Subcutaneous abdominal adipose tissue (tissue), 5 donors: ENCODE measurements around the gene CACNA1A.
A peak's percentile ranks its signal among the peaks of the same experiment; 100 is the strongest.

Source experiments
- H3K27ac ChIP-seq: one replicate; pipeline ENCODE4 v1.7.0; 2013; ENCODE audit warnings: low read depth, mild to moderate bottlenecking, inconsistent platforms, low read length, moderate library complexity
- H3K27me3 ChIP-seq, 5 donors: one replicate each; pipeline ENCODE4 v1.7.0; 2013; ENCODE audit warnings: low read length in 5 of 5, inconsistent platforms in 1 of 5; ENCODE audit not compliant: control insufficient read depth in 5 of 5, insufficient read depth in 4 of 5
- H3K36me3 ChIP-seq, 5 donors: one replicate each; pipeline ENCODE4 v1.7.0; 2013; ENCODE audit warnings: low read length in 5 of 5; ENCODE audit not compliant: control insufficient read depth in 5 of 5, insufficient read depth in 5 of 5
- H3K4me1 ChIP-seq, 5 donors: one replicate each; pipeline ENCODE4 v1.7.0; 2013; ENCODE audit warnings: low read length in 5 of 5, mild to moderate bottlenecking in 3 of 5, moderate library complexity in 1 of 5; ENCODE audit not compliant: control insufficient read depth in 5 of 5, insufficient read depth in 5 of 5
- H3K4me3 ChIP-seq, 5 donors: one replicate each; pipeline ENCODE4 v1.7.0; 2013; ENCODE audit warnings: low read length in 5 of 5, low read depth in 1 of 5
- H3K9ac ChIP-seq, 5 donors: one replicate each; pipeline ENCODE4 v1.7.0; 2013; ENCODE audit warnings: low read length in 5 of 5, mild to moderate bottlenecking in 4 of 5, moderate library complexity in 3 of 5
- H3K9me3 ChIP-seq, 5 donors: one replicate each; pipeline ENCODE4 v1.7.0; 2013; ENCODE audit warnings: low read length in 5 of 5; ENCODE audit not compliant: control insufficient read depth in 5 of 5
- donor health status: healthy.
- donor health status: healthy.
- donor health status: healthy.
- donor health status: healthy.
- donor health status: healthy.

CACNA1A gene

DNA sequence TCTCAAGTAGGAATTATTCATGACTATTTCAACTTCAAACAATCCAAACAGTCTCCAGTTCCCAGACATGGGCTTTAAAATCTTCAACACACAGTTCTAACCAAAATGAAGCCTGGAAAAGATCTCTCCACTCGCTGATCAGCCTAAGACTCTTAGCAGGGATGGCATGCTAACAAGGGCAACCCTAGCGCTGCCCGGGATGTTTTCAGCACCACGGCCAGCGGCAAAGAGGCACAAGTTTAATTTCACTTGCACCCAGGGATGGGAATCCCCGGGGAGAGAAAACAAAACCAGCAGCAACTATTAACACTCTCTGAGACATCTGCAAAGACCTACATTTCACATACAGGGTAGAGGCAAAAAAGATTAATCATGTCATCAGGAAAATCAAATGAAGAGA, 43.0 kb downstream of the CACNA1A start:
- H3K4me3 ChIP-seq = no peak overlapping the region
- H3K27ac ChIP-seq = no peak overlapping the region
- H3K9me3 ChIP-seq = peaks cover 0 to 3% (median 0%) of the 10 kb centered on the region in 5 donors
- H3K4me1 ChIP-seq = no peaks in the 10 kb centered on the region
- no peaks in the 10 kb centered on the region for H3K36me3 ChIP-seq
- peaks cover 9 to 15% (median 14%) of the 10 kb centered on the region in 5 donors for H3K27me3 ChIP-seq
- no peak overlapping the region for H3K9ac ChIP-seq

DNA sequence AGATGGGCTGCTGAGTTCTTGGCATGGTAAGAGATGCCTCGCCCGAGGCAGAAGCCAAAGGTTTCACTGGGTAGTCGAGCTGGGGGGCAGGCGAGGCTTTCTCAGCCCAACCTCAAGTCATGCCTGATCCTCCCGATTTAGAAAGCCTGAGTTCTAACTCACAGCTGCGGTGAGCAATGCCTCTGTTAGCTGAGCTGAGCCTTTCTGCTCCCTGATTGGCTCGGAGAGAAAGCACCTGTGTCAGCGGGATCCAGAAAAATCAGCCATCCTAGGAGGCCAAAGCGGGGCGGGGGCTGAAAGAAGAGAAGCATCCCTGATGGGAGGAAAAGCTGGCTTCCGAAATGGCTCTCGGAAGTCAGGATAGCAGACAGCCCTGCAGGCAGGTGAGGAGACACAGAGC, 44.7 kb downstream of the CACNA1A start:
- Histone ChIP-seq H3K4me1 (no peaks in the 10 kb centered on the region), H3K9ac (no peak overlapping the region), H3K27ac (no peak overlapping the region), H3K9me3 (peaks cover 0 to 3% (median 0%) of the 10 kb centered on the region in 5 donors), H3K4me3 (no peak overlapping the region), H3K36me3 (no peaks in the 10 kb centered on the region), H3K27me3 (peaks cover 9 to 15% (median 14%) of the 10 kb centered on the region in 5 donors)

GRCh38 chr19:13460045-13460444, 46.2 kb downstream of the CACNA1A start:
- Histone ChIP-seq H3K4me1 (no peaks in the 10 kb centered on the region), H3K9ac (no peak overlapping the region), H3K9me3 (peaks cover 0 to 3% (median 0%) of the 10 kb centered on the region in 5 donors), H3K27me3 (peaks cover 9 to 16% (median 15%) of the 10 kb centered on the region in 5 donors), H3K36me3 (no peaks in the 10 kb centered on the region), H3K27ac (no peak overlapping the region), H3K4me3 (no peak overlapping the region)

DNA sequence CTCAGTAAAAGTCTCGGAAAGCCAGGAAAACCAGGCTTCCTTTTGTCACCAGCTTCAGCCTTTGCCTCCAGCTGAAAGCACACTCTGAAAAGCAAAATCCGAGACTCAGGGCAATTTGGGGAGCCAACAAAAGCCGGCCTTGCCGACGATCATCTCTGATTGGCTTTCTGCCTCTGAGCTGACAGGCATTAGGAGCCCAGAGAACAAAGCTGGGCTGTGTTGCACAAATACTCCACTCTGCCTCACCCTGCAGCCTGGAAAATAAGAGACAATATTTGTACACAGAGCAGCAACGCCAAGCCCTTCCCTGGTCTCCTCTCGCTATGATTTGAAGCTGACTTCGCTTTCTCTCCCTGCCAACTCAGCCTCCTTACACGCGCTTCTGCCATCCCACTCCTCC, 46.9 kb downstream of the CACNA1A start:
- H3K4me1 ChIP-seq = no peaks in the 10 kb centered on the region
- H3K4me3 ChIP-seq = no peak overlapping the region
- no peak overlapping the region for H3K27ac ChIP-seq
- H3K36me3 ChIP-seq = no peaks in the 10 kb centered on the region
- H3K9ac ChIP-seq = no peak overlapping the region
- peaks cover 0 to 3% (median 0%) of the 10 kb centered on the region in 5 donors for H3K9me3 ChIP-seq
- peaks cover 9 to 16% (median 15%) of the 10 kb centered on the region in 5 donors for H3K27me3 ChIP-seq

DNA sequence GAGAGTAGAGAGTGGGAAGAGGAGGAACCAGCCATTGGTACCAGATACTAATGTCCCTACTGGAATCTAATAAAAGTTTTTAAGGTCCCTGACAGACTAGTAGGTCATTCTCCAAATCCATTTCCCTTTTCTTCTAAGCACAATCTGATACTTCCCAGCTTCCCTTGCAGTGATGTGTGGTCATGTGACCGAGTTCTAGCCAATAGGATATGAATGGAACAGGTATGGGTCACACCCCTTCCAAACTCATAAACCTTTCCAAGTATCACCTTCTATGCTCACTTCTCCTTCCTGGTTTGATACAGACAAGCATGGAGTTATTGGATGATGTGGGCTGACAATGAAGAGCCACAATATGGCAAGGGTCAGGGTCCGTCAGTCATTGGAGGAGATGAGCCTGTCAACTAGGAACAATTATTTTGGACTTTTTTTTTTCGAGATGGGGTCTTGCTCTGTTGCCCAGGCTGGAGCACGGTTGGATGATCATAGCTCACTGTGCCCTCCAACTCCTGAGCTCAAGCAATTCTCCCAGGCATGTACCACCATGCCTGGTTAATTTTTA, 54.8 kb downstream of the CACNA1A start:
- Histone ChIP-seq H3K27ac (no peak overlapping the region), H3K27me3 (peaks cover 0 to 4% (median 0%) of the 10 kb centered on the region in 5 donors), H3K4me1 (no peaks in the 10 kb centered on the region), H3K36me3 (no peaks in the 10 kb centered on the region), H3K9ac (no peak overlapping the region), H3K4me3 (peak overlapping the region in 1 of 5 donors; percentile 33), H3K9me3 (peaks cover 9 to 41% (median 35%) of the 10 kb centered on the region in 5 donors)

DNA sequence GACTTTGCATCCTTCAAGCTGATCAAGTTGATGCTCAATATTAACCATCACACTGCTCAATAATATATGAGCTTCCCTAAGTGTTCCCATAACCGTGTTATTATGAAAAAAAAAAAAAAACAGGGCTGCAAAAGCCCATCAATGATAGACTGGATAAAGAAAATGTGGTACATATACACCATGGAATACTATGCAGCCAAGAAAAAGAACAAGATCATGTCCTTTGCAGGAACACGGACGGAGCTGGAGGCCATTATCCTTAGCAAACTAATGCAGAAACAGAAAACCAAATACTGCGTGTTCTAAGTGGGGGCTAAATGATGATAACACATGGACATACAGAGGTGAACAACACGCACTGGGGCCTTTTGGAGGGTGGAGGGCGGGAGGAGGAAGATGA, 58.3 kb downstream of the CACNA1A start:
- Histone ChIP-seq H3K4me3 (no peak overlapping the region), H3K27me3 (peaks cover 0 to 2% (median 0%) of the 10 kb centered on the region in 5 donors), H3K27ac (no peak overlapping the region), H3K4me1 (no peaks in the 10 kb centered on the region), H3K9me3 (peaks cover 9 to 37% (median 34%) of the 10 kb centered on the region in 5 donors), H3K36me3 (no peaks in the 10 kb centered on the region), H3K9ac (no peak overlapping the region)

DNA sequence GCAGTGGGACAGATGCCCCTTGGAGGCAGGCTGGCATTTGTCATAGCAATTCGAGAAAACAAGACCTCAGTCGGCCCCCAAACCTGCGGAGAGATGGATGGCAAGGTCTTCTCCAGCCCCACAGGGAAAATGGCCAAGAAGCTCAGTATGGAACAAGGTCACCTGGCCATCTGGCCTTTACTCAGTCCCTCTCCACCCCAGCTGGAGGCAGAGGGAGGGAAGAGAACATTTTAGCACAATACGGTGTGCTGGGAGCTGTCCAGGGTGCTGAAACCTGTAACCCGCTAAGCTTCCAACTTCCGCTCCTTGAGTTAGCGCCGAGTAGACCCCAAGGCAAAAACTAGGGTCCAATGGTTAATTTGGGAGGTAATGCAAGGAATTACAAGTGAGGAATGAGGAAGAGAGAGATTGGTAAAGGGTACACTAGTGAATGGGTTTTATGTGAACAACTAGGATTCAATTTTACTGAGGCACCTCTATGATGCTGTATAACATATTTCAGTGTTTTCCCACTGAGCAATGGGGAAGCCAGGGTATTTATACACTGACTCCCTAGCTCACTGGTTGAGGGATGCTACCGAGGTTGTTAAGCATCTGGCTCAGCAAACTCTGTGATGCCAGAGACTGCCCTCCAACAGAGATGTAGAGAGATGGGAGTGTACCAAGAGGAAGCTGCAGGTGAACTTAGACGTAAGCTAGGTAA, 64.3 kb downstream of the CACNA1A start:
- no peaks in the 10 kb centered on the region for H3K36me3 ChIP-seq
- H3K4me1 ChIP-seq = no peaks in the 10 kb centered on the region
- H3K27me3 ChIP-seq = peaks cover 0 to 2% (median 0%) of the 10 kb centered on the region in 5 donors
- H3K27ac ChIP-seq = no peak overlapping the region
- H3K9me3 ChIP-seq = peaks cover 0 to 3% (median 0%) of the 10 kb centered on the region in 5 donors
- H3K4me3 ChIP-seq = no peak overlapping the region
- no peak overlapping the region for H3K9ac ChIP-seq

GRCh38 chr19:13437919-13438618, 68.2 kb downstream of the CACNA1A start:
- no peak overlapping the region for H3K4me3 ChIP-seq
- H3K27ac ChIP-seq = no peak overlapping the region
- H3K9ac ChIP-seq = no peak overlapping the region
- no peaks in the 10 kb centered on the region for H3K4me1 ChIP-seq
- no peaks in the 10 kb centered on the region for H3K36me3 ChIP-seq
- peaks cover 0 to 4% (median 0%) of the 10 kb centered on the region in 5 donors for H3K27me3 ChIP-seq
- H3K9me3 ChIP-seq = peaks cover 0 to 3% (median 0%) of the 10 kb centered on the region in 5 donors

- peaks cover 0 to 4% (median 0%) of the 10 kb centered on the region in 5 donors for H3K27me3 ChIP-seq
- H3K9ac ChIP-seq = no peak overlapping the region
- H3K9me3 ChIP-seq = no peaks in the 10 kb centered on the region
- no peak overlapping the region for H3K4me3 ChIP-seq
- H3K4me1 ChIP-seq = no peaks in the 10 kb centered on the region
- H3K36me3 ChIP-seq = no peaks in the 10 kb centered on the region
- H3K27ac ChIP-seq = no peak overlapping the region
These were observed 69.9 kb downstream of the CACNA1A start for GRCh38 chr19:13436352-13436751.
